HS-27A (cell line): ENCODE data around the gene APOD.

Experiments used
- DNase-seq: peaks from one replicate; pipeline ENCODE4 v3.0.0-alpha.2; 2012; ENCODE audit warnings: low read depth, missing footprints

APOD gene

GRCh38 chr3:195524171-195524896 is 59.4 kb downstream of the APOD start:
- DNase-seq, result no peak

DNA sequence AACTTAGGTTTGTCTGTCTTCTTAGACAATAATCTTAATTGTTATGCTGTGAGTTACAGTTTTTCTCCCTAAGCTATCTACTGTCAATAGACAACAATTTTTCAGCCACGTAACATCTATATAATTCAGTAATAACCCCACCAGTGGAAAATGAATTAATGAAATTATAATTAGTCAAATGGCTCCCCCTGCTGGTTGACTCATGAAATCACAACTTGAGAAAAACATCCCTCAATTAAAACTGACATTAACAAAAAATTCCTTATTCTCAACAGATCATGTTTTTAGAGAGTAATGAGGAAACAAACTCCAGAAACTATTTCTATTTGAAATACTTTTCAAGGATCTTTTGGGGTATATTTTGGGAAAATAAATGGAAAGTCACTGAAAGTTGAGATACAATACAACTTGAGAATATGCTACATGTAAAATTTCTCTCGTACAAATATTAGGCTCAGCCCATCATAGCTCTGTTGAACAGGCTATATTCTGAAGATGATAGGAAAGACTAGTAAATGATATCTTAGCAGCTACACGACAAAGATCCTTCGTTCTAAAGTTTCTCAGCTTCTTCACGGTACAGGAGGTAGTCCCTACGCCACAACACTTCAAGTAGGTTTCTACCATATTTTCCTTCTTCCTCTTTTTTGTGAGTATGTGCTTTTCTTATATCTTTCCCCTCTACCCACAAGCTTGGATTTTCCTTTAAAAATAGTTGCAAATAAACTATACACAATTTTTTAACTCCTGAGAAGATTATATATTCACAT is 61.3 kb downstream of the APOD start:
- DNase-seq, result no peak
